Daoy (cell line): ENCODE data around the gene RGS9BP. TPM values are rescaled to one million over a fixed set of nuclear protein-coding genes. Genes with fewer than 3 reads are reported as not detected.
"Not testable (repeated sequence)": the region's sequence is repeated elsewhere in the genome, so short reads cannot be mapped to it uniquely, and the experiment has no call there.

Source experiments
- DNase-seq: peaks from one replicate; pipeline ENCODE4 v3.0.0-alpha.2; 2015; ENCODE audit warnings: low read depth
- total RNA-seq: library from RNA; depleted of rRNA; stranded (reverse); fragments of >200 nt; shearing (Covaris generic); gene quantifications from 2 replicates; pipeline ENCODE4 v1.2.3, GENCODE V29; 2014

RGS9BP gene
- total RNA-seq, 1 experiment from 2014 or later: 0.51 TPM

- no peak for DNase-seq
Observed at GRCh38 chr19:32671883-32672593, 3.6 kb upstream of the RGS9BP start.

GRCh38 chr19:32672841-32673240 lies 2.8 kb upstream of the RGS9BP start:
- DNase-seq: no peak

GRCh38 chr19:32673573-32673972 lies 2.1 kb upstream of the RGS9BP start:
- DNase-seq: no peak

- DNase-seq: no peak
Observed at GRCh38 chr19:32674153-32674930, 1.3 kb upstream of the RGS9BP start.

- peak; percentile 99 for DNase-seq
Observed at GRCh38 chr19:32674931-32675719, 523 bp upstream of the RGS9BP start, which contains the start of gene ANKRD27. ANKRD27 (minus strand) TSS chr19:32675180; CDS start chr19:32659015, 16,165 bp downstream.

- peak; percentile 29 for DNase-seq
Observed at GRCh38 chr19:32676186-32676894, 692 bp downstream of the RGS9BP start.

GRCh38 chr19:32676895-32677359 lies 1.3 kb downstream of the RGS9BP start:
- no peak for DNase-seq

GRCh38 chr19:32677657-32678056 lies 2.0 kb downstream of the RGS9BP start:
- no peak for DNase-seq

- no peak for DNase-seq
Observed at GRCh38 chr19:32680986-32681385, 5.3 kb downstream of the RGS9BP start.

- DNase-seq: no peak
Observed at GRCh38 chr19:32682317-32682716, 6.7 kb downstream of the RGS9BP start.

GRCh38 chr19:32686847-32687475 lies 11.3 kb downstream of the RGS9BP start:
- no peak for DNase-seq

- DNase-seq: no peak
Observed at GRCh38 chr19:32687681-32688080, 12.0 kb downstream of the RGS9BP start.

GRCh38 chr19:32688311-32688710 lies 12.7 kb downstream of the RGS9BP start:
- no peak for DNase-seq

GRCh38 chr19:32691291-32691951 lies 15.8 kb downstream of the RGS9BP start, which contains the start of gene NUDT19:
NUDT19 (plus strand) TSS chr19:32691821; CDS start chr19:32691961, 140 bp downstream.
- peak; percentile 91 for DNase-seq

- DNase-seq: peak; percentile 78
Observed at GRCh38 chr19:32691952-32692726, 16.5 kb downstream of the RGS9BP start.

GRCh38 chr19:32692727-32693061 lies 17.0 kb downstream of the RGS9BP start:
- DNase-seq: no peak

- not testable (repeated sequence) for DNase-seq
Observed at GRCh38 chr19:32693151-32694108, 17.8 kb downstream of the RGS9BP start.

- not testable (repeated sequence) for DNase-seq
Observed at GRCh38 chr19:32694316-32694715, 18.7 kb downstream of the RGS9BP start.
